Ishikawa (cell line): Measurements from ENCODE around the gene COL8A2.

Source experiments
- CEBPB ChIP-seq: IDR thresholded peaks from 2 replicates; pipeline ENCODE4 v1.6.1; 2012
- CREB1 ChIP-seq: IDR thresholded peaks from 2 replicates; pipeline ENCODE4 v1.6.1; 2012; ENCODE audit warnings: low read depth
- EP300 ChIP-seq: IDR thresholded peaks from 2 replicates; pipeline ENCODE4 v1.6.1; 2012; ENCODE audit warnings: borderline replicate concordance
- MAX ChIP-seq: IDR thresholded peaks from 2 replicates; pipeline ENCODE4 v1.6.1; 2012
- RAD21 ChIP-seq: IDR thresholded peaks from 2 replicates; pipeline ENCODE4 v1.6.1; 2012; ENCODE audit warnings: low read depth
- TAF1 ChIP-seq: IDR thresholded peaks from 2 replicates; pipeline ENCODE4 v1.6.1; 2012; ENCODE audit warnings: low read depth, mild to moderate bottlenecking
- TCF12 ChIP-seq: IDR thresholded peaks from 2 replicates; pipeline ENCODE4 v1.6.1; 2012; ENCODE audit warnings: low read depth
- TEAD4 ChIP-seq: IDR thresholded peaks from 2 replicates; pipeline ENCODE4 v1.6.1; 2012
- ZBTB7A ChIP-seq: IDR thresholded peaks from 2 replicates; pipeline ENCODE4 v1.6.1; 2012; ENCODE audit warnings: low read depth
- TF ChIP-seq, protein P1 (sequence below): IDR thresholded peaks from 2 replicates; pipeline ENCODE4 v1.6.1; 2012; ENCODE audit warnings: low read depth, mild to moderate bottlenecking
- TF ChIP-seq, protein P2 (sequence below): IDR thresholded peaks from 2 replicates; pipeline ENCODE4 v1.6.1; 2012

- TF ChIP-seq ZBTB7A = no peak
- no peak for TF ChIP-seq CEBPB
- no peak for TF ChIP-seq CREB1
- TF ChIP-seq MAX = no peak
- TF ChIP-seq TAF1 = no peak
- TF ChIP-seq EP300 = no peak
- TF ChIP-seq, protein P1, sequence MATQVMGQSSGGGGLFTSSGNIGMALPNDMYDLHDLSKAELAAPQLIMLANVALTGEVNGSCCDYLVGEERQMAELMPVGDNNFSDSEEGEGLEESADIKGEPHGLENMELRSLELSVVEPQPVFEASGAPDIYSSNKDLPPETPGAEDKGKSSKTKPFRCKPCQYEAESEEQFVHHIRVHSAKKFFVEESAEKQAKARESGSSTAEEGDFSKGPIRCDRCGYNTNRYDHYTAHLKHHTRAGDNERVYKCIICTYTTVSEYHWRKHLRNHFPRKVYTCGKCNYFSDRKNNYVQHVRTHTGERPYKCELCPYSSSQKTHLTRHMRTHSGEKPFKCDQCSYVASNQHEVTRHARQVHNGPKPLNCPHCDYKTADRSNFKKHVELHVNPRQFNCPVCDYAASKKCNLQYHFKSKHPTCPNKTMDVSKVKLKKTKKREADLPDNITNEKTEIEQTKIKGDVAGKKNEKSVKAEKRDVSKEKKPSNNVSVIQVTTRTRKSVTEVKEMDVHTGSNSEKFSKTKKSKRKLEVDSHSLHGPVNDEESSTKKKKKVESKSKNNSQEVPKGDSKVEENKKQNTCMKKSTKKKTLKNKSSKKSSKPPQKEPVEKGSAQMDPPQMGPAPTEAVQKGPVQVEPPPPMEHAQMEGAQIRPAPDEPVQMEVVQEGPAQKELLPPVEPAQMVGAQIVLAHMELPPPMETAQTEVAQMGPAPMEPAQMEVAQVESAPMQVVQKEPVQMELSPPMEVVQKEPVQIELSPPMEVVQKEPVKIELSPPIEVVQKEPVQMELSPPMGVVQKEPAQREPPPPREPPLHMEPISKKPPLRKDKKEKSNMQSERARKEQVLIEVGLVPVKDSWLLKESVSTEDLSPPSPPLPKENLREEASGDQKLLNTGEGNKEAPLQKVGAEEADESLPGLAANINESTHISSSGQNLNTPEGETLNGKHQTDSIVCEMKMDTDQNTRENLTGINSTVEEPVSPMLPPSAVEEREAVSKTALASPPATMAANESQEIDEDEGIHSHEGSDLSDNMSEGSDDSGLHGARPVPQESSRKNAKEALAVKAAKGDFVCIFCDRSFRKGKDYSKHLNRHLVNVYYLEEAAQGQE = no peak
- no peak for TF ChIP-seq TEAD4
- TF ChIP-seq, protein P2, sequence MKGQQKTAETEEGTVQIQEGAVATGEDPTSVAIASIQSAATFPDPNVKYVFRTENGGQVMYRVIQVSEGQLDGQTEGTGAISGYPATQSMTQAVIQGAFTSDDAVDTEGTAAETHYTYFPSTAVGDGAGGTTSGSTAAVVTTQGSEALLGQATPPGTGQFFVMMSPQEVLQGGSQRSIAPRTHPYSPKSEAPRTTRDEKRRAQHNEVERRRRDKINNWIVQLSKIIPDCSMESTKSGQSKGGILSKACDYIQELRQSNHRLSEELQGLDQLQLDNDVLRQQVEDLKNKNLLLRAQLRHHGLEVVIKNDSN = no peak
- TF ChIP-seq RAD21 = no peak
- no peak for TF ChIP-seq TCF12
Measured at GRCh38 chr1:36115931-36116330, 9.1 kb downstream of the COL8A2 start.
